HG03439 (cell line): ENCODE data around the gene DENND5B.
"Not testable (repeated sequence)": the region's sequence is repeated elsewhere in the genome, so short reads cannot be mapped to it uniquely, and the experiment has no call there.

Experiments used
- ATAC-seq: cut with Tn5 transposase; IDR thresholded peaks from one replicate; pipeline ENCODE4 v1.9.1; 2021; ENCODE audit warnings: mild to moderate bottlenecking, moderate library complexity; ENCODE audit not compliant: unreplicated experiment

Gene DENND5B

GRCh38 chr12:31594681-31595080, 3.7 kb upstream of the DENND5B start:
- no peak for ATAC-seq

GRCh38 chr12:31591380-31591901, 505 bp upstream of the DENND5B start:
- peak; percentile 17 for ATAC-seq

GRCh38 chr12:31589904-31590641, 863 bp downstream of the DENND5B start:
- ATAC-seq: peak; percentile 36

GRCh38 chr12:31589598-31589903, 1.4 kb downstream of the DENND5B start:
- ATAC-seq: peak; percentile 43

GRCh38 chr12:31588976-31589375, 2.0 kb downstream of the DENND5B start:
- no peak for ATAC-seq

DNA sequence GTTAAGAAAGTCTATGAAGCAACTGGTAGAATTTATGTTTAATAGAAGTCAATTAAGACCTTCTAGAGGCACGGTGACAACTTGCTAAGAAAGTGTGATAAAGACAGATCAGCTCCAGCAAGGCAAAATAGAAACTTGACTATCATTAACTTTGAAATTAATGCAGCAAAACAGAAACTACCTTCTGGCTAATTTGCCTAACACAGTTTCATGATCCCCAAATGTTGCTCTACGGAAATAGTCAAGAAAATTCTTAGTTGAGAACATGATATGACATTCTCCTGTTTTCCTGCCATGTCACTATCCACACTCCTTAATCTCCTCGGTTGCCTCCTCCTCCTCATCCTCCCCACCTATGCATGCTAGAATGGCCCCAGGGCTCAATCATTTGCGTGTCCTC, 4.2 kb downstream of the DENND5B start:
- no peak for ATAC-seq

DNA sequence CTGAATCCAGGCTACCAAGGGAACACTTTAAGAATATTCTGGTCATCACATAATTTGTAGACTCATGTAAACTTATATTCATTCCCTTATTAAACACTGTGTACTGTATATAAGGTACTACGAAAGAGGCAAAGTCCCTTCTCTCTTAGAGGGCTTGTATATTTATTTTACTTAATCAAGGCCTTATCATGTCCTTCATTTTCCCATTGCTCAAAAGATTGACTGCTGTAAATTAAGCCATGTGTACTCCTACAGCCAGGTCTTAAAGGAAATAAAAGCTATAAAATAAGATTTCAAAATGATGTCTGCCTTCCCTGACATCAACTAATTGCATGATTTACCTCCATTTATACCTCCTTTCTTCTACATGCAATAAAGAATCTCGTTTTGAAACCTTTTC, 5.0 kb downstream of the DENND5B start:
- no peak for ATAC-seq

GRCh38 chr12:31585271-31585670, 5.7 kb downstream of the DENND5B start:
- no peak for ATAC-seq

DNA sequence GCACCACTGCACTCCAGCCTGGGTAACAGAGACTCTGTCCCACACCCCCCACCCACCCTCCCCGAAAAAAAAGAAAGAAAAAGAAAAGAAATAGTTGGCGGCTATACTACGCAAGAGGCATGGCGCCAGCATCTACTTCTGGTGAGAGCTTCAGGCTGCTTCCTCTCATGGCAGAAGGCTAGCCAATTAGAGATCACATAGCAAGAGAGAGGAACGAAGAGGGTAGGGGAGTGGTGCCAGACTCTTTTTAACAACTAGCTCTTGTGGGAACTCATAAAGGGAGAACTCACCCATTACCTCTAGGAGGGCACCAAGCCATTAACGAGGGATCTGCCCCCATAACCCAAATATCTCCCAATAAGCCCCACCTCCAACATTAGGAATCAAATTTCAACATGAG, 6.2 kb downstream of the DENND5B start:
- ATAC-seq: no peak

DNA sequence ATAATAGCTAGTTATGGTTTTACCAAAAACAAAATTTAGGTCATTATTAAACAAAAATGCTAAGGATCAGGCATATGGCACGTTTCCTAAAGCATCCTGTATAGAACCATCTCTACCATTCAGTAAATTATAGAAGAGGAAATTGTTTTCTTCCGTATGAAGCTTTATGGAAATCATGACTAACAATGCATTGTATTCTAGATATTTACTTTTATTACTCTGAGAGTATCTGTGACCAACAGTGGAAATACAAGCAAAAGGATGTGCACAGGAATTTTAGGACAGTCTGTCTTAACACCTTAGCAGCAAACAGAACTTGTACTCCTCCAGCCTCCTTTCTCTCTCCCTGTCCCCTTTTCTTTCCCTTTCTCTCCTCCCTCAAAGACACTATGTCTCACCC, 7.1 kb downstream of the DENND5B start:
- no peak for ATAC-seq

DNA sequence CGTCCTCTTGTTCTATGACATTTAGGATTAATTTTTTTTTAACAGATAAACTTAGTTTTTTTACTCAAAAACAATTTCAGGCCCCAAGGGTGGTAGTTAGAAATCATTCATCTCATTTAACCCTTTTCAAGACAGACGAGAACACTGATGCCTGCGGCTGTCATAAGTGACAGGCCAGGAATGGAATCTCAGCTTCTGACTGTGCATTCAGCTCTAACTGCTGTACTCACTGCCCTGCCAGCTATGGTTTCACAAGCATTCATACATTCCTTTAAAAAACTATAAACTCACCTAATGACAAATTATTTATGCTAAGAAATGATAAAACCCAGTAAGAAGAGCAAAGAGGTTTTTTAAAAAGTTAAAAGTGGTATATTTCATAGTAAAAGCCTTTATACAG, 8.8 kb downstream of the DENND5B start:
- no peak for ATAC-seq

GRCh38 chr12:31578632-31579031, 12.3 kb downstream of the DENND5B start:
- ATAC-seq: no peak

DNA sequence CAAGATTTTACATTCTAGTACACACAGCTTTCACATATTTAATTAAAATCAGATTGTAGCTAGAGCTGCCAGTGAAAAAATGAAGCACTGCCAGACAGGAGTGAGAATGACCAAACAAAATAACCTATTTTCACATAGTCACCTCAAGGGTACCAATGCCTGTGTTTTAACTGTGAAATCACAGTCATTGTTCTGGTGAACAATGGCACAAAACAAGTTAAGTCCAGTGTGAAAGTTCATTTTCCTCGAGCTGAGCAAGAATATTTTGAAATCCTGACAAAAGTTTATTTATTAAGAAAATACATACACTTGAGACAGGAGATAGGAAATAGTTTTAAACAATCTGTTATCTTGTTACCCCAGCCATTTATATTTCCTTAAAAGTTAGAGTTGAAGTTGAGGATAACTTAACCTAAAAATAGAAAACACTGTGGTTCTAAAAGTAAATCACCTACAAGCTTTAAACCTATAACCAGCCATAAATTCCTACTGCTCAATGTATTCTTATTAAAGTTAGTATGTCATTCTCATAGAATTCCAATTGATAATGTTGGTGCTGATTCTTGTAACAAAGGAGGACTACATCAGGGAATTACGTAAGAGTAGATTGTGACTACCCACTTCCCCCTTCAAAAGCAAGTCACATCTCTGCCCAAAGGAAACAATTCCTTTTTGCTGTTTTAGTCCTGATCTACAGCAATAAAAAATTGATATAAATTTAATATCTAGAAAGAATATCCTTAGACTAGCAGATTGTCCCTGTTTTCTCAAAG, 15.9 kb downstream of the DENND5B start:
- no peak for ATAC-seq

- not testable (repeated sequence) for ATAC-seq
Measured at GRCh38 chr12:31574367-31574766, 16.6 kb downstream of the DENND5B start.

- ATAC-seq: no peak
Measured at GRCh38 chr12:31572900-31573600, 17.9 kb downstream of the DENND5B start.

DNA sequence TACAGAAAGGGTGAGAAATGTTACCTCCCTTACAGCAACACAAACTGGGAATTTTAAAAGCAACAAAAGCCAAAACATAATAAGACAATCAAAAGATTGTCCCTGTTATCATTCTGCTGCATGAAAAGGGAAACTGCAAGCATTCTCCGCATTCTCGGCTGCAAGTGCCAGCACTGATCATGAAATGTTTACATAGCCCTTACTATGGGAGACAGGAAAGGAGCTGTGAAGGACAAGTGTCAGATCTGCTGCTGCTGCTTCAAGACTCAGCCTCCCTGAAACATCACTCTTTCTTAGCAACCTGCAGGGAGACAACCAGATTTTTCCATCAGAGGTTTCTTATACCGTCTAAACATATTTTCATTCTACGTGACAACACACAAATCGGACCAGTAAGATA, 20.1 kb downstream of the DENND5B start:
- ATAC-seq: no peak

DNA sequence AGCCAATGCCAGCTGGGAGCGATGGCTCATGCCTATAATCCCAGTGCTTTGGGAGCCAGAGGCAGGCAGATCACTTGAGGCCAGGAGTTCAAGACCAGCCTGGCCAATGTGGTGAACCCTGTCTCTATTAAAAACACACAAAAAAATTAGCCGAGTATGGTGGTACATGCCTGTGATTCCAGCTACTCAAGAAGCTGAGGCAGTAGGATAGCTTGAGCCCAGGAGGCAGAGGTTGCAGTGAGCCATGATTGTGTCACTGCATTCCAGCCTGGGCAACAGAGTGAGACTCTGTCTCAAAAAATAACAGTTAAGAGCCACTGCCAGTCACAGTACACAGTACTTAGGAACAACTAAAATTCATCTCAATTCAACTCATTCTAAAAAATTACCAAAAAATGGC, 21.4 kb downstream of the DENND5B start:
- not testable (repeated sequence) for ATAC-seq

- no peak for ATAC-seq
Measured at GRCh38 chr12:31568498-31568897, 22.4 kb downstream of the DENND5B start.

DNA sequence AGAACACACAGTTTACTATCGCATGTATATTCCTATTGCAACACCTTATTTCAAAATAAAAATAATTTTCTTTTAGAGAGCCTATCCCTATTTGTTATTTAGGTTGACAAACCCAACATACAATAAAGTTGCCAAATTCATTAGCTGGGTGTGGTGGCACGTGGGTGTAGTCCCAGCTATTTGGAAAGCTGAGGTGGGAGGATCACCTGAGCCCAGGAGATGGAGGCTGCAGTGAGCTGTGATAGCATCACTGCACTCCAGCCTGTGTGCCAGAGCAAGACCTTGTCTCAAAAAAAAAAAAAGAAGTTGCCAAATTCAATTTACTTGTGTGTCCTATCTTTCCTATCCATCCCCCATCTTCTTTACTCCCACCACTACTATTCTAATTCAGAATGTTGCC, 23.9 kb downstream of the DENND5B start:
- no peak for ATAC-seq

GRCh38 chr12:31566547-31566946, 24.4 kb downstream of the DENND5B start:
- ATAC-seq: no peak

GRCh38 chr12:31562594-31563328, 28.2 kb downstream of the DENND5B start:
- no peak for ATAC-seq
